ENCODE data around the gene RADIL. TPM values are rescaled to one million over a fixed set of nuclear protein-coding genes. Genes with fewer than 3 reads are reported as not detected.
"Not testable (repeated sequence)": the region's sequence is repeated elsewhere in the genome, so short reads cannot be mapped to it uniquely, and the experiment has no call there.

Gene RADIL
- polyA plus RNA-seq, 3 donors: 1.3 to 2.1 (median 1.7) TPM

DNA sequence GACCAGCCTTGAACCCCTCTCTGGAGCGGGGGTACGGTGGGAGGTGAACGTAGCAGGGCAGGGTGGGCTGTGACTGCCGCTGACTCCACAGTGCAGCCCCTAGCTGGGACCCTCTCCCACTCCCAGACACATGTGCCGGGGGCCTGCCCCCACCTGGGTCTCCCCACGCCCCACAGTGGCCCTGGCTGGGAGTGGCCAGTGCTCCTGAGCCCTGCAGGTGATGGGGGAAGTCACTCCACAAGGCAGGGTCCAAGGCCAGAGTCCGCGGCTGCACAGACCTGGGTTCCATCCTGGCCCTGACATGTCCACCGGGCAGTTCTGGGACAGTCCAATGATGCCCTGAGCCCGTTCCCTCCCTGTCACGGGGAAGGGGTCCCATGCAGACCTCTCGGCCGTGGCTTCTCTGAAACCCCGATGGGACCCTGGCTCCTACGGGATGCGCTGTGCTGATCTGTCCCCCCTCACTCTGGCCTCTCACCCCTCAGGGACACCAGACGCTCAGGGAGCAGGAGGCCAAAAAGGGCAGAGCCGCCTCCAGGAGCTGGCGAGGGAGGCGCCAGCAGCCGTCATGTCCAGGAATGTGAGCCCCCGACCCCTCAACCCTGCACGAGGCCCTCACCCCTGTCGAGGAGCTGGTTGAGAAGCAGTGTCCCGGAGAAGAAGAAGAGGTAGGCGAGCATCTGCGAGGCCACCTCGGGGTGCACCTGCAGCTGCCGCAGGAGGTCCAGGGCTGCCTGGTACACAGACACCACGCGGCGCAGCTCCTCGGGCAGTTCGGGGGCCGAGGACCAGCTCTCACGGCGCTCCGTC is 67.7 kb downstream of the RADIL start:
- DNase-seq (ENCODE audit: low read depth in 3 of 3, low spot score in 2 of 3): no peak

DNA sequence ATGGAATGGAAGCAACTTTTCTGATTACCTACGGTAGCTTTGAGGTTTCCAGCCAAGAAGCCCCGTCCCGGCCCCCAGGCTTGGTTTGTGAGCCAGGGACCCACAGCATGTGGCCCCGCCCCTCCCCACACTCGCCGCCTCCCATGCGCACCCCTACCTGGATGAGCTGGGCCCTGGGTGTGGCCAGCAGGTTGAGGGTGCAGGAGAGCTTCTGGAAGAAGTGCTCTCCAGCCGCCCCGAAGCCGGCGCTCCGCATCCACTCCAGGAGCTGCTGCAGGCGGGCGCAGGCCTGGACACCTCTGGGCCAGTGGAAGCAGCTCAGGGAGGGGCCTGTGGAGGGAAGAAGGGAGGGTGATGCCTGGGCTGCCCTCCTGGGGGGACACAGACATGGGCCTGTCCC is 68.4 kb downstream of the RADIL start:
- DNase-seq (ENCODE audit: low read depth in 3 of 3, low spot score in 2 of 3): no peak

DNA sequence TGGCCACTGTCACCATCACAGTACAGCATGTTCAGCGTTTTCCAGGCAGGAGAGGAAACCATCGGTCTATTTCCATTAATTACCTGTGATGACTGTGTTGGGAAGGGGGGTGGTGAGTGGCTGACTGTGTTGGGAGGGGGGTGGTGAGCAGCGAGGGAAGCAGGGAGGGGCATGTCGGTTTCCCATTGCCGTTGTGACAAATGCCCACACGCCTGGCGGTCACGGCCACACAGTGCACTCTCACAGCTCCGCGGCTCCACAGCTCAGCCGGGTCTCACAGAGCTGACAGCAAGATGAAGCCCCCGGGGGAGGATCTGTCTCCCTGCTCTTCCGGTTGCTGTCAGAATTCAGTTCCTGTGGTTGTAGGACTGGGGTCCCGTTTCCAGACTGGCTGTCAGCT is 69.1 kb downstream of the RADIL start:
- DNase-seq (ENCODE audit: low read depth in 3 of 3, low spot score in 2 of 3): no peak

DNA sequence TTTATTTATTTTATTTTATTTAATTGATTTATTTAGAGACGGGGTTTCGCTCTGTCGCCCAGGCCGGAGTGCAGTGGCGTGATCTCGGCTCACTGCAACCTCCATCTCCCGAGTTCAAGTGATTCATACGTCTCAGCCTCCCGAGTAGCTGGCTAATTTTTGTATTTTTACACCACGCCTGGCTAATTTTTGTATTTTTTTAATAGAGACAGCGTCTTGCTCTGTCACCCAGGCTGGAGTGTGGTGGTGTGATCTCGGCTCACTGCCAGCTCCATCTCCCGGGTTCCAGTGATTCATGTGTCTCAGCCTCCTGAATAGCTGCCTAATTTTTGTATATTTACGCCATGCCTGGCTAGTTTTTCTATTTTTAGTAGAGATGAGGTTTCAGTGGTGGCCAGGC is 73.8 kb downstream of the RADIL start:
- no peak for DNase-seq (ENCODE audit: low read depth in 3 of 3, low spot score in 2 of 3)

DNA sequence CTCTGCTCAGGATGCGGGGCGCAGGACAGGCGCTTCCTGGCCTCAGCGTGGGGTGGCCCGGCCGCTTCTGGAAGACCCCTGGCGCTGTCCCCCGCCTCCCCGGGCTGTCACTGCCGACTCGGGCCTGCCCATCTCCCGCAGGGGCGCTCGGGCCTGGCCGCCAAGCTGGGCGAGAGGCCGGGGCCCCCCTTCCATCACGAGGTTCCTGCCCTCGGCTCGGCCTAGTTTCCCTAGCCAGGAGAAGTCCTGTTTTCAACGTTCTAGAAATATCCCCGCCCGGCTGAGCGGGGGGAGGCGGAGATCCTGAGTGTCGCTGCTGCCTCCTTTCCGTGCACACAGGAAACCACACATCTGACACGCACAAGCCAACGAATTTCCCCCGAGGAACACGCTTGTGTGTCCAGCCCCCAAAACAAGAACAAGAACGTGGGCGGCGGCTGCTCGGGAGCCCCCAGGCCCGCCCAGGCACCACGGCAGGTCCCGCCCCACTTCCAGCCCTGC is 74.4 kb downstream of the RADIL start:
- DNase-seq (ENCODE audit: low read depth in 3 of 3, low spot score in 2 of 3): no peak

DNA sequence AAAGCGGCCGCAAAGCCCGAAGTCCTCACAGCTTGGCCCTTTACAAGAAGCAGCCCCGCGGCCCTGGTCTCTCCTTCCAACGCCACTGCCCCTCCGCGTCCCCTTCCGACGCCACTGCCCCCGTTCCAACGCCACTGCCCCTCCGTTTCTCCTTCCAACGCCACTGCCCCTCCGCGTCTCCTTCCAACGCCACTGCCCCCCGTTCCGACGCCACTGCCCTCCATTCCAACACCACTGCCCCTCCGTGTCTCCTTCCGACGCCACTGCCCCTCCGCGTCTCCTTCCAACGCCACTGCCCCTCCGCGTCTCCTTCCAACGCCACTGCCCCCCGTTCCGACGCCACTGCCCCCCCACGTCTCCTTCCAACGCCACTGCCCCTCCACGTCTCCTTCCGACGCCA is 75.0 kb downstream of the RADIL start:
- no peak for DNase-seq (ENCODE audit: low read depth in 3 of 3, low spot score in 2 of 3)

DNA sequence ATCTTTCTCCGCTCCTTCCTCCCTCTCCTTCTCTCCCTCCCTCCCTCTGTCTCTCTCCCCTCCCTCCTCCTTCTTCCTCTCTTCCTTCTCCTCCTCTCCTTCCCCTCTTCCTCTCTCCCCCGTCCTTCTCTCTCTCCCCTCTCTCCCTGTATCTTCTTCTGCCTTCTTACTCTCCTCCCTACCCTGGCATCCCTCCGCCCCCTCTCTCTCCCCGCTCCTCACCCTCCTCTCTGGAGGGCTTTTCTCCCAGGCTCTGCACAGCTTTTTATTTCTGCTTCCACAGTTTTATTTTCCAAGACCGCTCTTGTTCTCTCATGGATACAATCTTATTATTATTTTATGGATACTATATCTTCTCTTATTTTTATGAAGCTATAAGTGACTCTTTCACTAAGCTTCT is 75.5 kb downstream of the RADIL start:
- DNase-seq (ENCODE audit: low read depth in 3 of 3, low spot score in 2 of 3): no peak

DNA sequence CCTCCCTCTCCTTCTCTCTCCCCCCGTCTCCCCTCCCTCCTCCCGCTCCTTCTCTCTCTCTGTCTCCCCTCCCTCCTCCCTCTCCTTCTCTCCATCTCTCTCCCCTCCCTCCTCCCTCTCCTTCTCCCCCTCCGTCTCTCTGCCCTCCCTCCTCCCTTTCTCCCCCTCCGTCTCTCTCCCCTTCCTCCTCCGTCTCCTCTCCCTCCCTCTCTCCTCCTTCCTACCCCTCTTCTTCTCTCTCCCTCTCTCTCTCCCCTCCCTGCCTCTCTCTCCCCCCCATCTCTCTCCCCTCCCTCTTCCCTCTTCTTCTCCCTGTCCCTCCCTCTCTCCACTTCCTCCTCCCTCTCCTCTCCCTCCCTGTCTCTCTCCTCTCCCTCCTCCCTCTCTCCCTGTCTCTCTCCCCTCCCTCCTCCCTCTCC is 75.9 kb downstream of the RADIL start:
- DNase-seq (ENCODE audit: low read depth in 3 of 3, low spot score in 2 of 3): no peak

DNA sequence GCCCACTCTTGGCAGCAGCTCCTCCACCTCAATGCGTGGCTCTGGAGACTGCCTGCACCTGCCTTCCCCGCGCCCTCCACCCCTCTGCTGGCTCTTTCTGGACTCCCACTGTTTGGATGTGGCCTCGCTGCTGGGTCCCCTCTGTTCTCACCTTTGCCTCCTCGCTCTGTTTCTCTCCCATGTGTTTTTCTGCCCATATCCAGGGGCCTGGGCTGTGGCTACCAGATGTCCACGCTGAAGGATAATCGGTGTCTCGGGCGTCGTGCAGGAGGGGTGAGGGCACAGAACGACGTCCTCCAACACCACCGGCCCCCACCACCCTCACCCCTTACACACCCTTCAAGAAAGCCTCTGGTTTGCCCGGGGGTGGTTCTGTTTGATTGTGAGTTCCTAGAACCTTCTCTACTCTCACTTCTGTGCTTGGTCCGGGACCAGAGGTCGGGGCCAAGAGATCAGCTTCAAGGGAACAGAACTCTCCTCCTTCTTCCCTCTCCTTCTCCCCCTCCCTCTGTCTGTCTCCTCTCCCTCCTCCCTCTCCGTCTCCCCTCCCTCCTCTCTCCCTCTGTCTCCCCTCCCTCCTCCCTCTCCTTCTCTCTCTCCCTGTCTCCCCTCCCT is 76.4 kb downstream of the RADIL start:
- no peak for DNase-seq (ENCODE audit: low read depth in 3 of 3, low spot score in 2 of 3)

DNA sequence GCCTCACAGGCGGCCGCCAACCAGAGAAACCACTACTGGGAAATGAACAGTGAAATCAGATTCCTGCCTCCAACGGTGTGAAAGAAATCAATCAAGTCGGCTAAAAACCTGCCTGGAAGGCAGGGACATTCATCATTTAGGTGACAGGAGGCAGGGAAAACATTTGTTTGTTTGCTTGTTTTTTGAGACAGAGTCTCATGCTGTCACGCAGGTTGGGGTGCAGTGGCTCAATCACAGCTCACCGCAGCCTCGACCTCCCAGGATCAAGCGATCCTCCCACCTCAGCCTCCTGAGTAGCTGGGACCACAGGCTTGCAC is 77.6 kb downstream of the RADIL start:
- DNase-seq (ENCODE audit: low read depth in 3 of 3, low spot score in 2 of 3): no peak

DNA sequence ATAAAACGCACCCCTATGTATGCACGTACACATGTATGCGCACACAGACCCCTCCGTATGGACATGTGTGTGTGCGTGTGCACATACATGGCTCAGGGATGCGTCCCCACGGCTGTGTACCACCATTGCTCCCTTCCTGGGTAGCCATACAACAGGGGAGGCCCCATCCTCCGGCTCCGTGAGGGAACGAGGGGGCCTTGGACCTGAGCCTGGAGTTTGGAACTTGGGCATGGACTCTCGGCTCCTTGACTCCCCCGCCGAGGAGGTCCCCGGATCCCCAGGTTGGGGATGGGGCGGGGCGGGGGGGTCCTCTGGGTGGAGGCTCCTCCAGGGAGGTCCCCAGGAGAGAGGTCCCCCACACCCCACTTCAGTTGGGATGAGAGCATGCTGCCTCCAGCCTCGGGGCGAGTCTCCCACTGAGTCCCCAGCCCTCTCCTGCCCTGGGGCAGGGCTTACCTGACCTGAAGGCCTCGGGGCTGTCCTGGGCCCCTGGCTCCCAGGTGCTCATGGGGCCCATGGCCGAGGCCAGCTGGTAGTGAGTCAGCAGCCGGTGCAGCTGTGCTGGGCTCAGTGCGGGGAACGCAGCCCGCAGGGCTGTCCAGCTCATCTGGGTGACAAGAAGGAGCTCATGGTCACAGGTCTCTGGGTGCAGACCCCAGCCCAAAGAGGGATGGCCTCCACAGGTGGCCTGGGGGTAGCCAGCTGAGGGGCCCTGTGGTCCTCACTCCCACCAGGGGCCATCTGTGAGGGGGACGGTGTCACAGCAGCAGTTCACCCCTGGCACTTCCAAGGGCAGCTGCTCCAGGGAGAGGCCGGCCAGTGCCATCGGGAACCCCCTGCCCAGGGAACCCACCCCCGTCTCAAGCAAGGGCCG is 78.2 kb downstream of the RADIL start:
- DNase-seq (ENCODE audit: low read depth in 3 of 3, low spot score in 2 of 3): no peak

DNA sequence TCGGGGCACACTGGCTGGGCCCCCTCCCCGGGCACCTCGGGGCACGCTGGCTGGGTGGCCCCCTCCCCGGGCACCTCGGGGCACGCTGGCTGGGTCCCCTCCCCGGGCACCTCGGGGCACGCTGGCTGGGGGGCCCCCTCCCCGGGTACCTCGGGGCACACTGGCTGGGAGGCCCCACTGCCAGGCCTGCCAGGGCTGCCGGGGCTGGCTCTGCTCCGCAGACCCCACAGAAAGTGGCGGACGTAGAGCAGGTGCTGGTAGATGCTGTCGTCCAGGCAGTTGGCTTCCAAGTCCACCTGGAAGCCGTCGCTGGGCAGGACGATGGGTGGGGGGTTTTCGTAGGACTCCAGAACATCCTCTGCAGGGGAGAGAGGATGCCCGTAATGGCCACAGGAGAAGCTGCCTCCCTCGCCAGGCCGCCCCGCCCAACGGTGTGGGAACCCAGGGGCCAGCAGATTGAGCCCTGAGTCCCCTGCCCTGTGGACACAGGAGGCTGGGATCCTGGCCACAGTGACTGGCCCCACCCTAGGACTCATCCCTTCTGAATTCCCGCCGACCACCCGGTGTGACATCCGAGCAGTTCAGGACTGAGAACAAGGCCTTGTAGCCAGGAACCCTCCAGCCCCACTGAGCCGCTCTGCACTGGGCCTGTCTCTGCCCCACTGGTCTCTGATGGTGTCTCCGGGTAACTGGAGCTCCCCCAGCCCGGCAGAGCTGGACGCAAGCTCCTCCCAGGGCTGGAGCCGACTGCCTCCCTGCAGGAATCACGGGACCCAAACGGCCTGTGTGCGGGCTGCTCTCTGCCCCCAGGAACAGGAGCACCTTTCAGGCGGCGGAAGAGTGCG is 79.9 kb downstream of the RADIL start:
- DNase-seq (ENCODE audit: low read depth in 3 of 3, low spot score in 2 of 3): no peak

DNA sequence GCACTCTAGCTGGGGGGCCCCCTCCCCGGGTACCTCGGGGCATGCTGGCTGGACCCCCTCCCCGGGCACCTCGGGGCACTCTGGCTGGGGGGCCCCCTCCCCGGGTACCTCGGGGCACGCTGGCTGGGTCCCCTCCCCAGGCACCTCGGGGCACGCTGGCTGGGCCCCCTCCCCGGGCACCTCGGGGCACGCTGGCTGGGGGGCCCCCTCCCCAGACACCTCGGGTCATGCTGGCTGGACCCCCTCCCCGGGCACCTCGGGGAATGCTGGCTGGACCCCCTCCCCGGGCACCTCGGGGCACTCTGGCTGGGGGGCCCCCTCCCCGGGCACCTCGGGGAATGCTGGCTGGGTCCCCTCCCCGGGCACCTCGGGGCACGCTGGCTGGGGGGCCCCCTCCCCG is 80.9 kb downstream of the RADIL start:
- not testable (repeated sequence) for DNase-seq (ENCODE audit: low read depth in 3 of 3, low spot score in 2 of 3)

DNA sequence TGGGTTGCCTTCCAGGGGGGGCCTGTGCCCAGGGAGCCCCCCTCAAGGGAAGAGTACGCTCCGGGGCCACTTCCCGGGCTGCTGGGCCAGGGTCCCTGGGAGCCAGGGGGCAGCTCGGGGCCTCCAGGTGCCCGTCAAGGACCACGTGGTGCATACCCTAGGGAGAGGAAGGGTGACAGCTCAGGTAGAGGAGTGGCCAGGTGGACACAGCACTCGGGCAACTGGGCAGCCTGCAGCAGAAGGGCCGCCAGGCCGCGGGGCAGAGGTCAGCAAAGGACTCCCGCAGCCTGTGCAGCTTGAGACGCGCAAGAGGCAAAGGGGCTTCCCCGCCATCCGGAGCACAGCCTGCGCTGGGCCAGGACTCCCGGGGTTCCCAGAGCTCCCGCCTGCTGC is 81.7 kb downstream of the RADIL start:
- DNase-seq (ENCODE audit: low read depth in 3 of 3, low spot score in 2 of 3): no peak

DNA sequence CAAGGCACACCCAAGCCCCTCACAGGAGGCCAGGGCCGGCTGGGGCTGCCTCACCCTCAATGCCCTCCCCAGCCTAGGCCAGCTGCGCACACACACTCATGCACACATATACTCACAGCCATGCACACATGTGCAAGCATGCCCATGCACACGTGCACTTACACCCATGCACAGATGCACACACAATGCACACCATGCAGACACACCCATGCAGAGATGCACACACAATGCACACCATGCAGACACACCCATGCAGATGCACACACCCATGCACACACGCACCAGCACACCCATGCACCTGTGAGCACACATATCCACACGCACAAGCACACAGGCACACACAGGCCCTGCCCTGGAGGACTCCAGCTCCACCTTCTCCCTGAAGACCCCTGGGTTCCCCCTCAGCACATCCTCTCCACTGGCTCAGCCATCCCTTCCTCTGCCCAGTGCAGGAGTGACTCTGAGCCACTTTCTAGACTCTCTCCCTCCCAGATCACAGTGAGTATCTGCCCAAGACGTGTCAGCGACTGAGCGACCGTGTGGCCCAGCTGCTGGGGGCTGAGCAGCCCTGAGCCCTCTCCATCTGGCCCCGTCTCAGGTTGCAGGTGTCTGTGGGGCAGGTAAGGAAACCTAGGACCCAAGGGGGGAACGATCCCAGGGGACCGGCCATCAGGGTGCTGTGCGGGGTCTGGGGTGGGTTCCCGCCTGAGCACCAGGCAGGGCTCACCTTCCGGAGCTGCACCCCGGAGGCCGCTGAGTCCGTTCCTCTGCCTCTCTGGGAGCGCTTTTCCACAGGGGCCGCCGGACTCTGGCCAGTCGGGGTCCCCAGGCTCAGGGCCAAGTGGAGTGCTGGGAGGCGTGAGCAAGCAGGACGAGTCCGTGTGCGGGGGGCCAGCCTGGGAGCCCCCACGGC is 82.3 kb downstream of the RADIL start:
- DNase-seq (ENCODE audit: low read depth in 3 of 3, low spot score in 2 of 3): no peak

DNA sequence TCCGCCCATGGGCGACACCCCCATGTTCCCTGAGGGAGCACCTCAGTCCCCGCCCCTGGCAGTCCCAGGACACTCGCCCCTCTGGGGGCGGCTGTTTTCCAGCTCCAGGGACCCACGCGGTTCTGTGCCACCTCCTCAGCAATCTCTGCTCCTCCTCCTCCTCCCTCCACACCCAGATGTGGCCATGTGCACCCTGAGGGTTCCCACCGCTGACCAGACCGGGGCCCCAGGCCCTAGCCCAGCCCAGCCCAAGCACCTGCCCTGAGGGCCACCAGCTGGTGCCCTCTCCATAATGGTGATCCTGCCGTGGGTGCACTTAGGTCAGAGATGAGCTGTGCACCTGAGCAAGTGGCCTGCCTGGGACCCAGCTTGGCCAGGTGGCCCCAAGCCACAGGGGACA is 83.0 kb downstream of the RADIL start:
- no peak for DNase-seq (ENCODE audit: low read depth in 3 of 3, low spot score in 2 of 3)

DNA sequence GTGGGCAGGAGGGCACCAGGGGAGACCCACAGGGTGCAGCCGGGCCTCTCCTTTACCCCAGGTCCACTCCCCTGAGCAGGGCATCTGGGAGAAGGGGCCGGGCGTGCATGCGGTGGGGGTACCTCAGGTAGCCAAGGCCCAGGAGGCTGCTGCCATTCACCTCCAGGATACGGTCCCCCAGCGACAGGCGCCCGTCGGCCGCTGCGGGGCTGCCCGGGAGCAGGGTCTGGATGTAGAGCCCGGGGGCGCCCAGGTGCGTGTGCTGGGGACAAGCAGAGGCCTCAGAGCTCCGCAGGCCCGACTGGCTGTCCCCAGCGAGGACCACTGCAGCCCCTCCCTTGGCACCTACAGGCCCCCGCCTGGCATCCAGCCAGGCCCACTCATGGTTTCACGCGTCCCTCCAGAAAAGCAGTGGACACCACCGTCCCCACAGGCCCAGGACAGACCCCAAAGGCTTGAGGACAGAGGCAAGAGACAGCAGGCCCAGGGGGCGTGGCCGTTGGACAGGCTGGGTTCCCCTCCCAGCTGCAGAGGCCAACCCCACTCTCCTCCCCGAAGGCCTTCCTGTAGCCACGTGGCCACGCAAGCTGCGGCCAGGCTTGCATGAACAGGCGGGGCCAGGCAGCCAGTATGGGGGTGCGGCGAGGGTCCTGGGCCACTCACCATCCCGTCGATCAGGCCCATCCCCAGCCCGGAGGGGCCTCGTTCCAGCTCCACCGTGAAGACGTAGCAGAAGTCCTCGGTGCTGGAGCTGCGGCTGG is 83.8 kb downstream of the RADIL start:
- DNase-seq (ENCODE audit: low read depth in 3 of 3, low spot score in 2 of 3): no peak

DNA sequence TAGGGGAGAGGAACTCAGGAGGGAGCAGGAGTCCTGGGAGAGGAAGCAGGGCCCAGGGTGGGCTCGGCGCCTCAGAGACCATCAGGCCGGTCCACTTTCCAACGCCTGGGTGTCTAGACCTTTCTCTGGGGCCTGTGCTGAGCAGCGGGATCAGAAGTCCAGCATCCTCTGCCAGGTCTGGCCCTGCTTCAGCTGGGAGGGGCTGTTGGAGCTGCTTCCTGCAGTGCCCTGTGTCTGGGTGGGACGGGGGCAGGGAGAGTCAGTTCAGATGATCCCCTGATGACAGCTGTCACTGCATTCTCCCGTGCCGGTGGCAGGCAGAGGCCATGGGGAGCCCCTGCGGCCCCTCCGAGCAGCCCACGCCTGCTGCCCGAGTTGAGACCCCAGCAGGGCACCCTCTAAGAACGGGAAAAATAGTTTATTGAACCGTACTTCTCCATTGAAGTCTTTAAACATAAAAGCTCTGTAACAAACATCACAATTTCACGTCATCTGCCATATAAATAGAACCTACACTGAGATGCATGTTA is 84.7 kb downstream of the RADIL start:
- DNase-seq (ENCODE audit: low read depth in 3 of 3, low spot score in 2 of 3): no peak
